ENCODE data around the gene ANGPTL7.

DNA sequence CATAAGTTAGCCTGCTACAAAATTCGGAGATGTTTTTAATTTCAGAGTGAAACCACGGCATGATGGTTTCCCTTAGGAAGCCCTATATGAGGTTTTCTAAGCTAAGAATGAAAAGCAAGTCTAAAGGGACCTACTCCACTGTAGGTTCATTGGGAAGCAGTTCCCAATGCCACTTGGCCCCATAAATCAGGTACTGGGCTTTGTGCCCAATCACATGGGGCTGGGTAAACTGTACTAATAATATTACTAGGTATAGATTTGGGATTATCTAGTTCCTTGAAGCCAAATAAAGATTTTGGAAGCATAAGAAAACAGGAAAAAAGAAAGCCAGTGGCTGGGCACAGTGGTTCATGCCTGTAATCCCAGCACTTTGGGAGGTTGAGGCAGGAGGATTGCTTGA lies 19.1 kb upstream of the ANGPTL7 start:
- TF ChIP-seq CTCF (IDR thresholded peaks at IDR 0.05) (no peak), POLR2A (IDR thresholded peaks at IDR 0.05) (no peak)
